Measurements from ENCODE around the gene MYEF2. TPM values are rescaled to one million over a fixed set of nuclear protein-coding genes. Genes with fewer than 3 reads are reported as not detected.

Gene MYEF2
- total and polyA plus RNA-seq, 2 of the 13 experiments (the other 11 are each of a cell fraction or from before 2014, with no cell fraction given) = 10.3 to 10.5 TPM

DNA sequence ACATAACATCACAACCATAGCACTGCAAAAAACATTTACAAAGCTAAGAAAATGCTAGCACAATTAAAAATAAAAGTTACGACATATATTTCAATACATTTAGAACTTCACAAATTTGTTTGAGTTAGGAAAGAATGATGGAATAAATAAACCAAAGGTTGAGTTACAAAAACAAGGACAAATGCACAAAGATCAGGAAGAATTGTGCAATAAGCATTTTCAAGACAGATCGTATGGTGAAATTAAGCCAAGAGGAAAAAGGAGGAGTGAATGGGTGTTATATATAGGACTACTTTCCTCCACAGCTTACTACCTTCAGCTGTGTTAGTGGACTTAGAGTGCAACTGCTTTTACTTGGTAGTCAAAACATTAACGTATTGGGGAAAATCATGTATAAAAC is 7.4 kb upstream of the MYEF2 start:
- FAIRE-seq (no peak), DNase-seq (ENCODE audit: low spot score) (no peak), ATAC-seq (no peak)

DNA sequence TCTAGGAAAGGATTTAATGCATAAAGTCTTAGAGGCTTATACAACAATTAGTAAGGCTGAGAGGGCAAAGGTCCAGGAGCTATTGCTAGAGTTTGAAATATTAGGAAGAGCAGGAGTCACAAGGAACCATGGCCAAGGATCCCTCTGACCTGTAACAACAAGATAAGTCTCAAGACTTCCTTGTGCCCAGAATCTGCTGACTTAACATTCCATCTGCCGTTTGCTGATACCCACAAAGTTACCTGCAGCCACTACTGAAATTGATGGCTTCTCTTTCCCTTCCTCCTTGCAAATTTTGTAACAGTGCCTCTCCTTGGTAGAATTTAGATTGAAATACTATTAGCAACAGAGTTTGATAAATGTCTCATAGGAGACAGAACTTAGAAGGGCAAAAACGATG is 4.7 kb upstream of the MYEF2 start:
- 0% methylated on average over 2 of the region's 2 CpGs for WGBS (ENCODE audit: low lambda C conversion rate)
- in situ Hi-C loops (cut with HindIII; ENCODE audit: extremely low pct_ligation_motif_present, low pct_unique_long_range_greater_than_20kb) = no loop called here

More for the DNA sequence above, 7.4 kb upstream of the MYEF2 start:
- H3K36me3 ChIP-seq (replicated peaks in 1 of 2; ENCODE audit: control insufficient read depth in 1 of 2, insufficient read depth in 2 of 2, low read length in 2 of 2) = no peaks in the 10 kb centered on the region
- H3K27me3 ChIP-seq (ENCODE audit: control insufficient read depth in 1 of 2, insufficient read depth in 2 of 2, low read length in 2 of 2) = no peaks in the 10 kb centered on the region; a peak in 1 of 5 replicates
- POLR2A ChIA-PET = no interaction called here
- no peaks in the 10 kb centered on the region for H4K20me1 ChIP-seq (ENCODE audit: insufficient read depth, low read length)
- H2AFZ ChIP-seq (ENCODE audit: low read length) = no peak overlapping the region
- in situ Hi-C loops (cut with HindIII; ENCODE audit: extremely low pct_ligation_motif_present, low pct_unique_long_range_greater_than_20kb) (no loop called here), intact Hi-C loops (cut with micrococcal nuclease; ENCODE audit: unreplicated experiment) (no loop called here)
- no peak overlapping the region for H3K9ac ChIP-seq (ENCODE audit: insufficient read depth, low read depth, low read length)
- H3K9me3 ChIP-seq (ENCODE audit: low read length) = no peaks in the 10 kb centered on the region
- H3K27ac ChIP-seq (ENCODE audit: extremely low read length, insufficient read depth, low read length) = no peak overlapping the region
- CTCF ChIA-PET (ENCODE audit: low intra/inter-chr PET ratio, low total read pairs) = no interaction called here
- no TSS peak for BruUV-seq (replicated peaks)
- H3K4me3 ChIP-seq (replicated peaks in 1 of 3; ENCODE audit: insufficient read depth in 1 of 3, low read depth in 2 of 3, low read length in 3 of 3) = no peak overlapping the region
- TF ChIP-seq CEBPG (CRISPR knock-in tag; IDR thresholded peaks at IDR 0.05) (0 out of 2 replicates have a peak, but pooled peaks have one; percentile 8), CEBPB (IDR thresholded peaks at IDR 0.05; ENCODE audit: borderline replicate concordance, low read depth, low read length) (peak; percentile 77; the same call in 1 of the 2 replicates)
- TF ChIP-seq, protein P1, sequence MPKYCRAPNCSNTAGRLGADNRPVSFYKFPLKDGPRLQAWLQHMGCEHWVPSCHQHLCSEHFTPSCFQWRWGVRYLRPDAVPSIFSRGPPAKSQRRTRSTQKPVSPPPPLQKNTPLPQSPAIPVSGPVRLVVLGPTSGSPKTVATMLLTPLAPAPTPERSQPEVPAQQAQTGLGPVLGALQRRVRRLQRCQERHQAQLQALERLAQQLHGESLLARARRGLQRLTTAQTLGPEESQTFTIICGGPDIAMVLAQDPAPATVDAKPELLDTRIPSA (CRISPR knock-in tag; IDR thresholded peaks at IDR 0.05; ENCODE audit: borderline replicate concordance) = no peak
- WGBS (ENCODE audit: low lambda C conversion rate) = 2% methylated on average over 3 of the region's 3 CpGs
- H3K4me2 ChIP-seq (ENCODE audit: low read depth, low read length) = no peak overlapping the region
- no peaks in the 10 kb centered on the region for H3K4me1 ChIP-seq (ENCODE audit: insufficient read depth, low read length)
- no peaks in the 10 kb centered on the region for H3K79me2 ChIP-seq (ENCODE audit: insufficient read depth, low read length)

More for the DNA sequence above, 4.7 kb upstream of the MYEF2 start:
- H3K79me2 ChIP-seq (ENCODE audit: insufficient read depth, low read length) = no peaks in the 10 kb centered on the region
- POLR2A ChIA-PET = no interaction called here
- DNase-seq (ENCODE audit: low spot score) (no peak), FAIRE-seq (no peak), ATAC-seq (no peak)
- no peak overlapping the region for H3K4me3 ChIP-seq (replicated peaks in 1 of 3; ENCODE audit: insufficient read depth in 1 of 3, low read depth in 2 of 3, low read length in 3 of 3)
- no peak overlapping the region for H3K27ac ChIP-seq (ENCODE audit: extremely low read length, insufficient read depth, low read length)
- intact Hi-C loops (cut with micrococcal nuclease; ENCODE audit: unreplicated experiment) = no loop called here
- TF ChIP-seq MTF1 (CRISPR knock-in tag; IDR thresholded peaks at IDR 0.05) (no peak), ZSCAN25 (CRISPR knock-in tag; IDR thresholded peaks at IDR 0.05) (no peak), MAFF (IDR thresholded peaks at IDR 0.05; ENCODE audit: low read depth, low read length) (peak; percentile 68), MAFK (conservative IDR thresholded peaks at IDR 0.05 in 1 of 2, IDR thresholded peaks at IDR 0.05 in 1 of 2; ENCODE audit: low read length in 2 of 2) (peak; percentile 71 to 76; a peak in 3 of 4 replicates), RBM22 (optimal IDR thresholded peaks at IDR 0.05; ENCODE audit: low read length) (no peak), ZNF720 (CRISPR knock-in tag; IDR thresholded peaks at IDR 0.05) (no peak), NBN (conservative IDR thresholded peaks at IDR 0.05) (no peak), ZNF343 (CRISPR knock-in tag; IDR thresholded peaks at IDR 0.05) (no peak), NR2F2 (IDR thresholded peaks at IDR 0.05; ENCODE audit: borderline replicate concordance, low read depth) (no peak), ZFYVE20 (CRISPR knock-in tag; IDR thresholded peaks at IDR 0.05; ENCODE audit: borderline replicate concordance, low read depth) (no peak)
- TF ChIP-seq, protein P2, sequence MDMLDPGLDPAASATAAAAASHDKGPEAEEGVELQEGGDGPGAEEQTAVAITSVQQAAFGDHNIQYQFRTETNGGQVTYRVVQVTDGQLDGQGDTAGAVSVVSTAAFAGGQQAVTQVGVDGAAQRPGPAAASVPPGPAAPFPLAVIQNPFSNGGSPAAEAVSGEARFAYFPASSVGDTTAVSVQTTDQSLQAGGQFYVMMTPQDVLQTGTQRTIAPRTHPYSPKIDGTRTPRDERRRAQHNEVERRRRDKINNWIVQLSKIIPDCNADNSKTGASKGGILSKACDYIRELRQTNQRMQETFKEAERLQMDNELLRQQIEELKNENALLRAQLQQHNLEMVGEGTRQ (IDR thresholded peaks at IDR 0.05; ENCODE audit: low read depth, low read length) = no peak
- TF ChIP-seq, protein P2 (CRISPR knock-in tag; IDR thresholded peaks at IDR 0.05; ENCODE audit: borderline replicate concordance) = no peak
- H3K36me3 ChIP-seq (replicated peaks in 1 of 2; ENCODE audit: control insufficient read depth in 1 of 2, insufficient read depth in 2 of 2, low read length in 2 of 2) = no peaks in the 10 kb centered on the region
- BruUV-seq (replicated peaks) = no TSS peak
- H4K20me1 ChIP-seq (ENCODE audit: insufficient read depth, low read length) = no peaks in the 10 kb centered on the region
- no peak overlapping the region for H2AFZ ChIP-seq (ENCODE audit: low read length)
- no peaks in the 10 kb centered on the region for H3K9me3 ChIP-seq (ENCODE audit: low read length)
- H3K27me3 ChIP-seq (ENCODE audit: control insufficient read depth in 1 of 2, insufficient read depth in 2 of 2, low read length in 2 of 2) = 0 out of 5 replicates have a peak, but pooled peaks cover 0 to 4% of the 10 kb centered on the region in 2 experiments
- H3K4me2 ChIP-seq (ENCODE audit: low read depth, low read length) = no peak overlapping the region
- CTCF ChIA-PET (ENCODE audit: low intra/inter-chr PET ratio, low total read pairs) = no interaction called here
- H3K9ac ChIP-seq (ENCODE audit: insufficient read depth, low read depth, low read length) = no peak overlapping the region
- H3K4me1 ChIP-seq (ENCODE audit: insufficient read depth, low read length) = no peaks in the 10 kb centered on the region
